HCT116 (cell line): ENCODE data around the gene CIC.
A peak's percentile ranks its signal among the peaks of the same experiment; 100 is the strongest.

Experiments used
- EZH2 ChIP-seq: fragments of 200-600 bp; sonication (generic); IDR thresholded peaks from 2 replicates; pipeline ENCODE4 v1.6.1; 2017; ENCODE audit warnings: antibody characterized with exemption, mixed run types
- EZH2phosphoT487 ChIP-seq: fragments of 200-600 bp; IDR thresholded peaks from 2 replicates; pipeline ENCODE4 v1.6.1; 2018; ENCODE audit warnings: antibody characterized with exemption, borderline replicate concordance
- JUND ChIP-seq: IDR thresholded peaks from 2 replicates; pipeline ENCODE4 v1.6.1; 2012
- POLR2A ChIP-seq: IDR thresholded peaks from 2 replicates; pipeline ENCODE4 v1.7.0; 2011; ENCODE audit warnings: borderline replicate concordance; ENCODE audit not compliant: insufficient read depth, insufficient read length; ENCODE audit errors: extremely low read depth
- POLR2AphosphoS5 ChIP-seq: IDR thresholded peaks from 2 replicates; pipeline ENCODE4 v1.6.1; 2011; ENCODE audit warnings: mild to moderate bottlenecking, low read depth, low read length, moderate library complexity
- RAD21 ChIP-seq: IDR thresholded peaks from 2 replicates; pipeline ENCODE4 v1.6.1; 2012; ENCODE audit warnings: low read depth, mild to moderate bottlenecking
- SP1 ChIP-seq: IDR thresholded peaks from 2 replicates; pipeline ENCODE4 v1.6.1; 2012; ENCODE audit warnings: low read depth
- YY1 ChIP-seq: IDR thresholded peaks from 2 replicates; pipeline ENCODE4 v1.6.1; 2011; ENCODE audit warnings: low read length, low read depth, moderate library complexity, mild to moderate bottlenecking; ENCODE audit not compliant: insufficient replicate concordance; ENCODE audit errors: extremely low read depth
- ZNF274 ChIP-seq: fragments of 200-500 bp; sonication (Bioruptor generic); IDR thresholded peaks from 2 replicates; pipeline ENCODE4 v1.6.1; 2014; ENCODE audit warnings: mild to moderate bottlenecking, low read depth, low read length, inconsistent platforms
- TF ChIP-seq, protein P1 (sequence below): IDR thresholded peaks from 2 replicates; pipeline ENCODE4 v1.6.1; 2012; ENCODE audit warnings: low read depth
- TF ChIP-seq, protein P2 (sequence below), 3 experiments: fragments of 200-600 bp in 1 of 3; sonication (generic) in 1 of 3; IDR thresholded peaks in 2 of 3; conservative IDR thresholded peaks in 1 of 3; 2 replicates each; pipeline ENCODE4 v1.5.1; 2012 to 2017; ENCODE audit warnings: low read depth in 2 of 3, low read length in 2 of 3, antibody characterized with exemption in 1 of 3, borderline replicate concordance in 1 of 3, control low read depth in 1 of 3, mild to moderate bottlenecking in 1 of 3, mixed read lengths in 1 of 3, mixed run types in 1 of 3, moderate library complexity in 1 of 3; ENCODE audit not compliant: insufficient read depth in 1 of 3
- TF ChIP-seq, protein P3 (sequence below): IDR thresholded peaks from 2 replicates; pipeline ENCODE4 v1.6.1; 2012

DNA sequence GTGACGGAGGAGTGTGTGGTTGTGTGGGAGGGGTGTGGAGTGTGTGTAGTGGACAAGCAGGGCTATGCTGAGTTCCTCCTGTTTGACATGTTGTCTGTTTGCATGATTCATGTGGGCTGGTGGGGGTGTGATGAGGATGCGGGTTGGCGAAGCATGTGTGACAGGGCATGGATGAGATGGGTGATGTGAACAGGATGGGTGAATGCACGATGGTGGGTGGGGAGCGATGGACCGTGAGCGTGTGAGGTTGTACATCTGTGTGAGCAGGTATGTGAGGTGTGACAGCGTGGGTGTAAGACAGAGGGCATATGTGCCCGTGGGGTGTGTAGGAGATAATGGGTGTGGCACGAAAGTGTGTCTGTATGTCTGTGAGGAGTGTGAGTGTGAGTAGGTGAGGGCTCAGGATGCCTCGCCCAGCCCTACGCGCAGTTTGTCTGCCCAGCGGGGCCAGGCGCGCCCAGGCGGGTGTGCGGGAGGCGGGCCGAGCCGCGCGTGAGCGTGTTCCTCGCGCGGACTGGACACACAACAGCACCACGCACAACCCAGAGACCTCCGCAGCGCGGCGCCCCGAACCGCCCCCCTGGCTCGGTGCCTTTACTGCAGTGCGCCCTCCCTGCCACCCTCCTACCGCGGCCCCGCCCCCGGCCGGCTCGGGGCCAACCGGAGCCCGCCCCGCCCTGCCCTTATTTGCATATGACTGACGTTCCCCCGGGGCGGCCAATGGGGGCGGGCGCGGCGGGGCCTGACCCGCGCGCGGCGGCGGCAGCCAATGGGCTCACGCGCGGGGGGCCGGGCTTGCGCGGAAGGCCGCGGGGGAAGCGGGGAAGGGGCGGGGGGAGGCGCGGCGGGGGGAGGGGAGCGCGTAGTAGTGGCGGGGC lies 14.4 kb downstream of the CIC start:
- TF ChIP-seq, protein P1, sequence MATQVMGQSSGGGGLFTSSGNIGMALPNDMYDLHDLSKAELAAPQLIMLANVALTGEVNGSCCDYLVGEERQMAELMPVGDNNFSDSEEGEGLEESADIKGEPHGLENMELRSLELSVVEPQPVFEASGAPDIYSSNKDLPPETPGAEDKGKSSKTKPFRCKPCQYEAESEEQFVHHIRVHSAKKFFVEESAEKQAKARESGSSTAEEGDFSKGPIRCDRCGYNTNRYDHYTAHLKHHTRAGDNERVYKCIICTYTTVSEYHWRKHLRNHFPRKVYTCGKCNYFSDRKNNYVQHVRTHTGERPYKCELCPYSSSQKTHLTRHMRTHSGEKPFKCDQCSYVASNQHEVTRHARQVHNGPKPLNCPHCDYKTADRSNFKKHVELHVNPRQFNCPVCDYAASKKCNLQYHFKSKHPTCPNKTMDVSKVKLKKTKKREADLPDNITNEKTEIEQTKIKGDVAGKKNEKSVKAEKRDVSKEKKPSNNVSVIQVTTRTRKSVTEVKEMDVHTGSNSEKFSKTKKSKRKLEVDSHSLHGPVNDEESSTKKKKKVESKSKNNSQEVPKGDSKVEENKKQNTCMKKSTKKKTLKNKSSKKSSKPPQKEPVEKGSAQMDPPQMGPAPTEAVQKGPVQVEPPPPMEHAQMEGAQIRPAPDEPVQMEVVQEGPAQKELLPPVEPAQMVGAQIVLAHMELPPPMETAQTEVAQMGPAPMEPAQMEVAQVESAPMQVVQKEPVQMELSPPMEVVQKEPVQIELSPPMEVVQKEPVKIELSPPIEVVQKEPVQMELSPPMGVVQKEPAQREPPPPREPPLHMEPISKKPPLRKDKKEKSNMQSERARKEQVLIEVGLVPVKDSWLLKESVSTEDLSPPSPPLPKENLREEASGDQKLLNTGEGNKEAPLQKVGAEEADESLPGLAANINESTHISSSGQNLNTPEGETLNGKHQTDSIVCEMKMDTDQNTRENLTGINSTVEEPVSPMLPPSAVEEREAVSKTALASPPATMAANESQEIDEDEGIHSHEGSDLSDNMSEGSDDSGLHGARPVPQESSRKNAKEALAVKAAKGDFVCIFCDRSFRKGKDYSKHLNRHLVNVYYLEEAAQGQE = no peak
- TF ChIP-seq, protein P2, sequence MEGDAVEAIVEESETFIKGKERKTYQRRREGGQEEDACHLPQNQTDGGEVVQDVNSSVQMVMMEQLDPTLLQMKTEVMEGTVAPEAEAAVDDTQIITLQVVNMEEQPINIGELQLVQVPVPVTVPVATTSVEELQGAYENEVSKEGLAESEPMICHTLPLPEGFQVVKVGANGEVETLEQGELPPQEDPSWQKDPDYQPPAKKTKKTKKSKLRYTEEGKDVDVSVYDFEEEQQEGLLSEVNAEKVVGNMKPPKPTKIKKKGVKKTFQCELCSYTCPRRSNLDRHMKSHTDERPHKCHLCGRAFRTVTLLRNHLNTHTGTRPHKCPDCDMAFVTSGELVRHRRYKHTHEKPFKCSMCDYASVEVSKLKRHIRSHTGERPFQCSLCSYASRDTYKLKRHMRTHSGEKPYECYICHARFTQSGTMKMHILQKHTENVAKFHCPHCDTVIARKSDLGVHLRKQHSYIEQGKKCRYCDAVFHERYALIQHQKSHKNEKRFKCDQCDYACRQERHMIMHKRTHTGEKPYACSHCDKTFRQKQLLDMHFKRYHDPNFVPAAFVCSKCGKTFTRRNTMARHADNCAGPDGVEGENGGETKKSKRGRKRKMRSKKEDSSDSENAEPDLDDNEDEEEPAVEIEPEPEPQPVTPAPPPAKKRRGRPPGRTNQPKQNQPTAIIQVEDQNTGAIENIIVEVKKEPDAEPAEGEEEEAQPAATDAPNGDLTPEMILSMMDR (IDR thresholded peaks at IDR 0.05 in 2 of 3, conservative IDR thresholded peaks at IDR 0.05 in 1 of 3; ENCODE audit: borderline replicate concordance in 1 of 3, insufficient read depth in 1 of 3, low read depth in 2 of 3, low read length in 2 of 3) = no peak
- no peak for TF ChIP-seq ZNF274
- TF ChIP-seq POLR2AphosphoS5 = 0 out of 2 replicates have a peak, but pooled peaks have one; percentile 24
- TF ChIP-seq, protein P3, sequence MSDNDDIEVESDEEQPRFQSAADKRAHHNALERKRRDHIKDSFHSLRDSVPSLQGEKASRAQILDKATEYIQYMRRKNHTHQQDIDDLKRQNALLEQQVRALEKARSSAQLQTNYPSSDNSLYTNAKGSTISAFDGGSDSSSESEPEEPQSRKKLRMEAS = peak; percentile 23
- TF ChIP-seq EZH2phosphoT487 = no peak
- no peak for TF ChIP-seq SP1
- TF ChIP-seq EZH2 = no peak
- TF ChIP-seq JUND = no peak
- no peak for TF ChIP-seq POLR2A
- TF ChIP-seq YY1 = no peak
- TF ChIP-seq RAD21 = no peak
